Endothelial cell of umbilical vein (primary cell): ENCODE results near the gene VIPR1. TPM values are rescaled to one million over a fixed set of nuclear protein-coding genes. Genes with fewer than 3 reads are reported as not detected.

ENCODE experiments used
- BruUV-seq: library from RNA; stranded (reverse); fragments of 400-500 nt; replicated peaks from 2 replicates; lab custom pipeline; 2021; lab: Mats Ljungman, UMichigan
- CTCF ChIA-PET: fragments of 300-600, 350-600 bp; sonication (Branson Sonifier 250); formaldehyde crosslinking; loops from one replicate; lab custom pipeline; 2021; ENCODE audit warnings: antibody characterized with exemption, inconsistent platforms; lab: Charles Lee
- POLR2A ChIA-PET: fragments of 300-600, 350-600 bp; sonication (Branson Sonifier 250); formaldehyde crosslinking; loops from one replicate; lab custom pipeline; 2021; ENCODE audit warnings: antibody characterized with exemption, inconsistent platforms; lab: Charles Lee
- DNase-seq: peaks from one replicate; pipeline ENCODE4 v3.0.0-alpha.2; 2011; ENCODE audit warnings: low read depth, low spot score
- FAIRE-seq: peaks from 2 replicates; lab custom pipeline; 2011; peaks lifted over from hg19 to GRCh38; lab: Jason Lieb, UNC
- H2AFZ ChIP-seq: 2 replicates; pipeline ENCODE4 v1.6.0; 2012; ENCODE audit warnings: low read depth, low read length, control low read depth, inconsistent platforms
- H3K27ac ChIP-seq: 2 replicates; pipeline ENCODE4 v1.5.1; 2011; ENCODE audit warnings: low read depth, mild to moderate bottlenecking, control low read depth, low read length, moderate library complexity; ENCODE audit not compliant: insufficient read depth
- H3K27me3 ChIP-seq, 2 experiments: 2 replicates each; pipeline versions ENCODE4 v1.6.0 to v1.6.1; 2011; ENCODE audit warnings: low read length in 2 of 2, mixed read lengths in 1 of 2; ENCODE audit not compliant: control insufficient read depth in 2 of 2, insufficient read depth in 2 of 2
- H3K36me3 ChIP-seq, 2 experiments: 2 replicates in 1 of 2; 3 replicates in 1 of 2; pipeline ENCODE4 v1.5.1; 2011; ENCODE audit warnings: low read length in 2 of 2, mild to moderate bottlenecking in 1 of 2, moderate library complexity in 1 of 2; ENCODE audit not compliant: control insufficient read depth in 2 of 2, insufficient read depth in 2 of 2; ENCODE audit errors: extremely low read depth in 1 of 2
- H3K4me1 ChIP-seq: 3 replicates; pipeline ENCODE4 v1.5.1; 2011; ENCODE audit warnings: mild to moderate bottlenecking, low read length; ENCODE audit not compliant: control insufficient read depth, insufficient read depth; ENCODE audit errors: extremely low read depth
- H3K4me2 ChIP-seq: 2 replicates; pipeline ENCODE4 v1.6.1; 2011; ENCODE audit warnings: low read length, control low read depth, mixed read lengths; ENCODE audit not compliant: insufficient read depth
- H3K4me3 ChIP-seq, 3 experiments: fragments of 200-600 bp in 1 of 3; sonication (generic), shearing (Covaris generic) in 1 of 3; replicated peaks in 1 of 3; 2 replicates each; pipeline ENCODE4 v1.5.1; 2011 to 2016; ENCODE audit warnings: control low read depth in 3 of 3, low read length in 3 of 3, mild to moderate bottlenecking in 2 of 3, inconsistent platforms in 1 of 3, low read depth in 1 of 3, moderate library complexity in 1 of 3; ENCODE audit not compliant: insufficient read depth in 1 of 3
- H3K79me2 ChIP-seq: 2 replicates; pipeline ENCODE4 v1.6.0; 2012; ENCODE audit warnings: low read length, inconsistent platforms; ENCODE audit not compliant: control insufficient read depth, insufficient read depth
- H3K9ac ChIP-seq: replicated peaks from 2 replicates; pipeline ENCODE3; 2011; ENCODE audit warnings: low read length, control low read depth; ENCODE audit not compliant: insufficient read depth; ENCODE audit errors: extremely low read depth
- H3K9me1 ChIP-seq: replicated peaks from 3 replicates; pipeline ENCODE4 v1.6.0; 2011; ENCODE audit warnings: mild to moderate bottlenecking, low read length; ENCODE audit not compliant: control insufficient read depth, insufficient read depth; ENCODE audit errors: extremely low read depth
- H3K9me3 ChIP-seq: replicated peaks from 2 replicates; pipeline ENCODE4 v1.5.1; 2012; ENCODE audit warnings: low read length, inconsistent platforms; ENCODE audit not compliant: control insufficient read depth, insufficient read depth
- H4K20me1 ChIP-seq: replicated peaks from 2 replicates; pipeline ENCODE3; 2011; ENCODE audit warnings: mild to moderate bottlenecking, low read length; ENCODE audit not compliant: control insufficient read depth, insufficient read depth; ENCODE audit errors: extremely low read depth
- CTCF ChIP-seq, 2 donors: IDR thresholded peaks; 1 replicate in 1 of 2; 2 replicates in 1 of 2; pipeline ENCODE4 v1.5.1; 2011; ENCODE audit warnings: low read length in 2 of 2, mild to moderate bottlenecking in 2 of 2, moderate library complexity in 2 of 2, control low read depth in 1 of 2, inconsistent platforms in 1 of 2, low read depth in 1 of 2; ENCODE audit not compliant: insufficient read depth in 1 of 2; ENCODE audit errors: extremely low read depth in 1 of 2
- EZH2 ChIP-seq: IDR thresholded peaks from 2 replicates; pipeline ENCODE4 v1.6.1; 2012; ENCODE audit warnings: borderline replicate concordance, low read depth, mild to moderate bottlenecking, moderate library complexity, low read length, inconsistent platforms; ENCODE audit not compliant: severe bottlenecking
- FOS ChIP-seq: IDR thresholded peaks from 2 replicates; pipeline ENCODE4 v1.6.1; 2011; ENCODE audit warnings: mild to moderate bottlenecking, low read length, moderate library complexity, borderline replicate concordance; ENCODE audit not compliant: insufficient read depth
- JUN ChIP-seq: IDR thresholded peaks from 2 replicates; pipeline ENCODE4 v1.6.1; 2011; ENCODE audit warnings: borderline replicate concordance, low read depth; ENCODE audit not compliant: insufficient read length, insufficient read depth
- MAX ChIP-seq: IDR thresholded peaks from 2 replicates; pipeline ENCODE4 v1.6.1; 2011; ENCODE audit not compliant: insufficient read depth, insufficient read length
- MYC ChIP-seq: IDR thresholded peaks from one replicate; pipeline ENCODE4 v1.6.1; 2011; ENCODE audit warnings: mild to moderate bottlenecking, low read depth, low read length
- POLR2AphosphoS5 ChIP-seq: IDR thresholded peaks from 2 replicates; pipeline ENCODE4 v1.6.1; 2012; ENCODE audit warnings: low read depth, mild to moderate bottlenecking, control low read depth, low read length, moderate library complexity; ENCODE audit not compliant: insufficient read depth
- dilution Hi-C: fragments of 300-500 bp; cut with MboI; formaldehyde crosslinking; loops from one replicate; pipeline ENCODE4 v1.15.0; 2019; ENCODE audit warnings: low sequenced_read_pairs; ENCODE audit not compliant: extremely low pct_ligation_motif_present
- intact Hi-C: fragments of 100-400 bp; cut with micrococcal nuclease; formaldehyde crosslinking; loops from one replicate; pipeline ENCODE4 v1.10.0; 2022
- polyA plus RNA-seq, 4 experiments: library from polyadenylated mRNA; depleted of rRNA in 3 of 4; stranded (reverse) in 3 of 4; unstranded in 1 of 4; fragments of >200 nt; gene quantifications; 2 replicates each; pipeline versions ENCODE4 v1.2.1 to v1.2.3, GENCODE V29; 2011 to 2012; ENCODE audit warnings: missing spikeins in 1 of 4
- total RNA-seq: library from RNA; stranded (reverse); gene quantifications from 2 replicates; pipeline ENCODE4 v1.2.3, GENCODE V29; 2021

The VIPR1 gene
- total and polyA plus RNA-seq, 2 donors (not counting 3 experiments of a cell fraction or from before 2014, with no cell fraction given), result 3.8 to 4.7 TPM

- DNase-seq (no peak), FAIRE-seq (no peak)
- Histone ChIP-seq H3K79me2 (peaks cover 42% of the 10 kb centered on the region), H3K9me1 (no peaks in the 10 kb centered on the region), H3K4me3 (no peak overlapping the region), H3K36me3 (peaks cover 5% of the 10 kb centered on the region in 2 experiments), H3K27ac (no peak overlapping the region), H3K27me3 (no peaks in the 10 kb centered on the region), H2AFZ (no peak overlapping the region), H3K4me2 (no peak overlapping the region), H3K9ac (no peak overlapping the region), H3K9me3 (no peaks in the 10 kb centered on the region), H4K20me1 (peaks cover 6% of the 10 kb centered on the region), H3K4me1 (no peaks in the 10 kb centered on the region)
- BruUV-seq, result no TSS peak
- POLR2A ChIA-PET, result no interaction called here
- CTCF ChIA-PET, result no interaction called here
- intact Hi-C loops (no loop called here), dilution Hi-C loops (no loop called here)
- no peak for TF ChIP-seq POLR2AphosphoS5
- TF ChIP-seq FOS, result no peak
- no peak for TF ChIP-seq CTCF (IDR thresholded peaks at IDR 0.05; ENCODE audit: extremely low read depth in 1 of 2, insufficient read depth in 1 of 2, low read depth in 1 of 2, low read length in 2 of 2)
- no peak for TF ChIP-seq EZH2
- TF ChIP-seq JUN, result no peak
- TF ChIP-seq MYC, result no peak
- no peak for TF ChIP-seq MAX
Observed at GRCh38 chr3:42569593-42570142, 67.2 kb downstream of the VIPR1 start.
